Gastrocnemius medialis (tissue), 4 donors: ENCODE results near the gene IFNAR2. TPM values are rescaled to one million over a fixed set of nuclear protein-coding genes. Genes with fewer than 3 reads are reported as not detected.
A peak's percentile ranks its signal among the peaks of the same experiment; 100 is the strongest.

Experiments used
- ATAC-seq, 2 donors: fragments of 150-250 bp; one replicate each; pipeline ENCODE4 v1.9.1; 2016
- DNase-seq, 2 donors: peaks; one replicate each; pipeline ENCODE4 v3.0.0-alpha.2; 2019
- H3K27ac ChIP-seq, 4 donors: fragments of 200-600 bp; sonication (generic); 1 replicate in 1 of 4; 2 replicates in 3 of 4; pipeline ENCODE4 v1.5.1; 2016 to 2018; ENCODE audit warnings: mild to moderate bottlenecking in 2 of 4, moderate library complexity in 1 of 4
- H3K27me3 ChIP-seq, 3 donors: fragments of 200-600 bp; sonication (generic) in 2 of 3; 1 replicate in 1 of 3; 2 replicates in 2 of 3; pipeline versions ENCODE4 v1.5.1 to v1.6.0; 2016 to 2019; ENCODE audit warnings: mild to moderate bottlenecking in 1 of 3, moderate library complexity in 1 of 3
- H3K36me3 ChIP-seq, 2 donors: fragments of 200-600 bp; sonication (generic) in 1 of 2; one replicate each; pipeline ENCODE4 v1.5.1; 2017 to 2018
- H3K4me1 ChIP-seq, 2 donors: fragments of 200-600 bp; sonication (generic) in 1 of 2; one replicate each; pipeline ENCODE4 v1.5.1; 2016 to 2017; ENCODE audit warnings: mild to moderate bottlenecking in 2 of 2
- H3K4me3 ChIP-seq, 4 donors: fragments of 200-600 bp; sonication (generic) in 3 of 4; 1 replicate in 1 of 4; 2 replicates in 3 of 4; pipeline ENCODE4 v1.5.1; 2016 to 2019; ENCODE audit warnings: mild to moderate bottlenecking in 2 of 4
- H3K9me3 ChIP-seq, 3 donors: fragments of 200-600 bp; sonication (generic) in 2 of 3; 1 replicate in 1 of 3; 2 replicates in 2 of 3; pipeline ENCODE4 v1.5.1; 2016 to 2019
- CTCF ChIP-seq, 5 experiments: fragments of 450-650 bp in 3 of 5; fragments of 200-600 bp in 2 of 5; sonication (generic) in 2 of 5; IDR thresholded peaks in 4 of 5; conservative IDR thresholded peaks in 1 of 5; 1 replicate in 4 of 5; 2 replicates in 1 of 5; pipeline ENCODE4 v1.5.1; 2016 to 2019; ENCODE audit warnings: antibody characterized with exemption in 5 of 5, mild to moderate bottlenecking in 3 of 5, moderate library complexity in 3 of 5
- POLR2A ChIP-seq, 2 donors: fragments of 450-650 bp; IDR thresholded peaks; one replicate each; pipeline ENCODE4 v1.6.1; 2017; ENCODE audit warnings: antibody characterized with exemption in 2 of 2, mild to moderate bottlenecking in 2 of 2, moderate library complexity in 2 of 2
- in situ Hi-C, 4 donors: fragments of 200-750 bp; cut with MboI; loops; one replicate each; pipeline versions ENCODE4 v1.15.0 to v1.8.0; 2017; ENCODE audit warnings: low sequenced_read_pairs in 4 of 4
- intact Hi-C: fragments of 100-400 bp; cut with DNase I; formaldehyde crosslinking; loops from one replicate; pipeline ENCODE4 v1.15.1; 2023; ENCODE audit warnings: low total_unique reads
- total RNA-seq, 4 donors: library from RNA; depleted of rRNA; stranded (reverse); fragments of >200 nt; gene quantifications; one replicate each; pipeline versions ENCODE4 v1.1.0 to v1.2.3, GENCODE V29; 2016

Gene IFNAR2
- total RNA-seq, 4 donors from 2014 or later: 3.4 to 8.0 (median 4.7) TPM

- Histone ChIP-seq H3K27me3 (no peaks in the 10 kb centered on the region), H3K27ac (peak overlapping the region in 1 of 4 donors; percentile 20), H3K4me3 (no peak overlapping the region), H3K36me3 (no peaks in the 10 kb centered on the region), H3K4me1 (peaks cover 16 to 19% of the 10 kb centered on the region in 2 donors), H3K9me3 (no peaks in the 10 kb centered on the region)
- ATAC-seq: no peak
- in situ Hi-C loops (loop anchor here in 3 of 4 donors (5.0 to 10.0 kb wide), 3 partner anchors 161 to 241 kb away; no protein-coding TSS in a partner anchor), intact Hi-C loops (loop anchor here (2.0 kb wide), 1 partner anchor 63 kb away; the partner anchor contains the start of gene IL10RB)
- TF ChIP-seq CTCF (IDR thresholded peaks at IDR 0.05 in 4 of 5, conservative IDR thresholded peaks at IDR 0.05 in 1 of 5): no peak
- TF ChIP-seq POLR2A (IDR thresholded peaks at IDR 0.05): no peak
- no peak for DNase-seq
These were observed 26.4 kb upstream of the IFNAR2 start for GRCh38 chr21:33203371-33203724.

GRCh38 chr21:33205476-33205875, 24.3 kb upstream of the IFNAR2 start:
- H3K4me3 ChIP-seq: no peak overlapping the region
- peak in 1 of 2 donors; percentile 37 for ATAC-seq
- H3K4me1 ChIP-seq: peaks cover 0 to 7% of the 10 kb centered on the region in 2 donors
- no peak for DNase-seq
- no peaks in the 10 kb centered on the region for H3K27me3 ChIP-seq
- intact Hi-C loops (no loop called here), in situ Hi-C loops (loop anchor here in 2 of 4 donors (10.0 kb wide), 2 partner anchors 159 to 239 kb away; no protein-coding TSS in a partner anchor)
- TF ChIP-seq CTCF (IDR thresholded peaks at IDR 0.05 in 4 of 5, conservative IDR thresholded peaks at IDR 0.05 in 1 of 5) (no peak), POLR2A (IDR thresholded peaks at IDR 0.05) (no peak)
- H3K9me3 ChIP-seq: no peaks in the 10 kb centered on the region
- H3K36me3 ChIP-seq: no peaks in the 10 kb centered on the region
- H3K27ac ChIP-seq: no peak overlapping the region

GRCh38 chr21:33206771-33207281, 22.9 kb upstream of the IFNAR2 start:
- intact Hi-C loops: no loop called here
- H3K27ac ChIP-seq: no peak overlapping the region
- in situ Hi-C loops: loop anchor here in 2 of 4 donors (10.0 kb wide), 2 partner anchors 158 to 238 kb away; no protein-coding TSS in a partner anchor

GRCh38 chr21:33207449-33208149, 22.1 kb upstream of the IFNAR2 start:
- Histone ChIP-seq H3K36me3 (no peaks in the 10 kb centered on the region), H3K27ac (no peak overlapping the region), H3K9me3 (no peaks in the 10 kb centered on the region), H3K27me3 (no peaks in the 10 kb centered on the region), H3K4me3 (no peak overlapping the region), H3K4me1 (peaks cover 3 to 7% of the 10 kb centered on the region in 2 donors)
- in situ Hi-C loops: loop anchor here in 2 of 4 donors (10.0 kb wide), 2 partner anchors 157 to 237 kb away; no protein-coding TSS in a partner anchor
- no peak for ATAC-seq
- intact Hi-C loops: no loop called here
- TF ChIP-seq POLR2A (IDR thresholded peaks at IDR 0.05) (no peak), CTCF (IDR thresholded peaks at IDR 0.05 in 4 of 5, conservative IDR thresholded peaks at IDR 0.05 in 1 of 5) (no peak)
- no peak for DNase-seq

More at GRCh38 chr21:33206771-33207281, 22.9 kb upstream of the IFNAR2 start:
- no peak for ATAC-seq
- Histone ChIP-seq H3K9me3 (no peaks in the 10 kb centered on the region), H3K4me3 (no peak overlapping the region), H3K27me3 (no peaks in the 10 kb centered on the region), H3K4me1 (peaks cover 0 to 7% of the 10 kb centered on the region in 2 donors), H3K36me3 (no peaks in the 10 kb centered on the region)
- DNase-seq: no peak
- TF ChIP-seq POLR2A (IDR thresholded peaks at IDR 0.05) (no peak), CTCF (IDR thresholded peaks at IDR 0.05 in 4 of 5, conservative IDR thresholded peaks at IDR 0.05 in 1 of 5) (no peak)
